ENCODE results near the gene SLC7A6.
"Not testable (repeated sequence)": the region's sequence is repeated elsewhere in the genome, so short reads cannot be mapped to it uniquely, and the experiment has no call there.

SLC7A6 gene

GRCh38 chr16:68284847-68285246 is 20.5 kb downstream of the SLC7A6 start:
- DNase-seq = no peak

- DNase-seq = no peak
These were observed 21.4 kb downstream of the SLC7A6 start for GRCh38 chr16:68285683-68286082.

GRCh38 chr16:68286153-68287074 is 22.1 kb downstream of the SLC7A6 start:
- no peak for DNase-seq

GRCh38 chr16:68287276-68288251 is 23.2 kb downstream of the SLC7A6 start:
- no peak for DNase-seq

- no peak for DNase-seq
These were observed 23.9 kb downstream of the SLC7A6 start for GRCh38 chr16:68288252-68288650.

GRCh38 chr16:68288796-68289195 is 24.5 kb downstream of the SLC7A6 start:
- not testable (repeated sequence) for DNase-seq

GRCh38 chr16:68289202-68289601 is 24.9 kb downstream of the SLC7A6 start:
- no peak for DNase-seq

- DNase-seq = peak; percentile 54
These were observed 25.4 kb downstream of the SLC7A6 start for GRCh38 chr16:68289621-68290329.

GRCh38 chr16:68290450-68290849 is 26.1 kb downstream of the SLC7A6 start:
- DNase-seq = no peak

GRCh38 chr16:68291227-68291626 is 26.9 kb downstream of the SLC7A6 start:
- no peak for DNase-seq

- no peak for DNase-seq
These were observed 28.1 kb downstream of the SLC7A6 start for GRCh38 chr16:68292425-68292824.

- no peak for DNase-seq
These were observed 32.0 kb downstream of the SLC7A6 start for GRCh38 chr16:68296291-68296690.

- DNase-seq = no peak
These were observed 32.4 kb downstream of the SLC7A6 start for GRCh38 chr16:68296693-68297092.

GRCh38 chr16:68297908-68298307 is 33.6 kb downstream of the SLC7A6 start:
- DNase-seq = no peak

GRCh38 chr16:68298312-68298711 is 34.0 kb downstream of the SLC7A6 start:
- DNase-seq = no peak

GRCh38 chr16:68298907-68299561 is 34.7 kb downstream of the SLC7A6 start:
- no peak for DNase-seq

- DNase-seq = no peak
These were observed 35.5 kb downstream of the SLC7A6 start for GRCh38 chr16:68299571-68300453.

GRCh38 chr16:68300734-68301459 is 36.6 kb downstream of the SLC7A6 start:
- DNase-seq = no peak

GRCh38 chr16:68306633-68307032 is 42.3 kb downstream of the SLC7A6 start:
- DNase-seq = no peak

- no peak for DNase-seq
These were observed 45.5 kb downstream of the SLC7A6 start for GRCh38 chr16:68309799-68310198.

GRCh38 chr16:68310437-68310773 is 46.1 kb downstream of the SLC7A6 start:
- DNase-seq = no peak

Measured in stimulated activated CD4-positive, alpha-beta T cell treated with anti-CD3 and anti-CD28 coated beads, Interleukin-4, amount 100 ng/mL, for 24 hours (primary cell).